ENCODE results near the gene SGCG. TPM values are rescaled to one million over a fixed set of nuclear protein-coding genes. Genes with fewer than 3 reads are reported as not detected.
"Not testable (repeated sequence)": the region's sequence is repeated elsewhere in the genome, so short reads cannot be mapped to it uniquely, and the experiment has no call there.

The SGCG gene
- total and polyA plus RNA-seq, 11 donors = 27.9 to 181 (median 119) TPM

DNA sequence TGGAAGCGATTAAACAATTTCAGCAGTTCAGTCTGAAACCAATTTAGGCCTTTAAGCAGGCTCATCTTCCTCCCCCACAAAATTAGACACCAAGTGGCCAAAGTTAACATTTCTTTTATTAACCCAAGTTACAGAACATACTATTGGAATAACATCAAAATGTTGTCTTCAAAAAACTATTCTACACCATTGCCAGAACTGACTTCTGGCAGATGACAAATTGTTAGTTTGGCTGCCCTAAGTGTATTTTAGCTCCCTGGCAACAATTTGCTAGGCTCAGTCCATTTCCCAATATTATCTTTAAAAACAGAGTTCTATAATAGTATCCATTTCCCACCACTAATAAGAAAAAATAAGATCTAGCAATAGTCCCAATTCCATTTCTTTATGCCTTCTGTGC is 107.8 kb downstream of the SGCG start:
- intact Hi-C loops (cut with DNase I) = no loop called here
- DNase-seq = no peak
- Histone ChIP-seq H3K4me3 (no peak overlapping the region), H3K27me3 (no peaks in the 10 kb centered on the region), H3K36me3 (no peaks in the 10 kb centered on the region), H3K9me3 (no peaks in the 10 kb centered on the region), H3K4me1 (peaks cover 0 to 20% (median 9%) of the 10 kb centered on the region in 12 donors), H3K27ac (peak overlapping the region in 10 of 12 donors; percentile 12 to 70 (median 50))
- peak in 2 of 4 donors; percentile 12 to 23 for ATAC-seq
- 88 to 92% (median 90%) methylated on average over 1 of the region's 1 CpG for WGBS, 4 donors
- TF ChIP-seq, protein P1, sequence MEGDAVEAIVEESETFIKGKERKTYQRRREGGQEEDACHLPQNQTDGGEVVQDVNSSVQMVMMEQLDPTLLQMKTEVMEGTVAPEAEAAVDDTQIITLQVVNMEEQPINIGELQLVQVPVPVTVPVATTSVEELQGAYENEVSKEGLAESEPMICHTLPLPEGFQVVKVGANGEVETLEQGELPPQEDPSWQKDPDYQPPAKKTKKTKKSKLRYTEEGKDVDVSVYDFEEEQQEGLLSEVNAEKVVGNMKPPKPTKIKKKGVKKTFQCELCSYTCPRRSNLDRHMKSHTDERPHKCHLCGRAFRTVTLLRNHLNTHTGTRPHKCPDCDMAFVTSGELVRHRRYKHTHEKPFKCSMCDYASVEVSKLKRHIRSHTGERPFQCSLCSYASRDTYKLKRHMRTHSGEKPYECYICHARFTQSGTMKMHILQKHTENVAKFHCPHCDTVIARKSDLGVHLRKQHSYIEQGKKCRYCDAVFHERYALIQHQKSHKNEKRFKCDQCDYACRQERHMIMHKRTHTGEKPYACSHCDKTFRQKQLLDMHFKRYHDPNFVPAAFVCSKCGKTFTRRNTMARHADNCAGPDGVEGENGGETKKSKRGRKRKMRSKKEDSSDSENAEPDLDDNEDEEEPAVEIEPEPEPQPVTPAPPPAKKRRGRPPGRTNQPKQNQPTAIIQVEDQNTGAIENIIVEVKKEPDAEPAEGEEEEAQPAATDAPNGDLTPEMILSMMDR (IDR thresholded peaks at IDR 0.05) = peak in 1 of 12 donors; percentile 7
- TF ChIP-seq POLR2A (IDR thresholded peaks at IDR 0.05) = no peak

DNA sequence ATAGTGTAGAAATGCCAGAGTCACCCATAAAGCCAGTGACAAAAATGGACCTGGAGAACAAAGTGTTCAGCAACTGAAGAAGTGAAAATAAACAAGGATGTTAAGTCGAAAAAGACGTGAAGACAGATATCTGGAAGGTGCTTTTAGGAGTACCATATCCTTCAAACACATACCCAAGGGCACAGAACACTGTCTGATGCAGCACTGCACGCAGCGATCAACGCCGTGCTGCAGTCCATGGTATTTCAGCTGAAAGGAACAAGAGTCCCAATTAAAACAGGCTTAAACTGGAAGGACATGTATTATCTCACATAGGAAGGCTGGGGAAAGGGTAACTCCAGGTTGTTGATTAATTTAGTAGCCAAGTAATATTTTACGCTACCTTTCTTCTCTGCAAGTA is 108.2 kb downstream of the SGCG start:
- peak; percentile 76 to 83 (median 79) for ATAC-seq
- intact Hi-C loops (cut with DNase I) = no loop called here
- TF ChIP-seq, protein P1 (IDR thresholded peaks at IDR 0.05) = no peak
- no peak for TF ChIP-seq POLR2A (IDR thresholded peaks at IDR 0.05)
- no peaks in the 10 kb centered on the region for H3K9me3 ChIP-seq
- peaks cover 0 to 20% (median 9%) of the 10 kb centered on the region in 12 donors for H3K4me1 ChIP-seq
- DNase-seq = no peak
- no peaks in the 10 kb centered on the region for H3K36me3 ChIP-seq
- peak overlapping the region in 10 of 12 donors; percentile 12 to 70 (median 50) for H3K27ac ChIP-seq
- H3K27me3 ChIP-seq = no peaks in the 10 kb centered on the region
- H3K4me3 ChIP-seq = no peak overlapping the region
- 34 to 54% (median 43%) methylated on average over 7 of the region's 7 CpGs for WGBS, 4 donors

DNA sequence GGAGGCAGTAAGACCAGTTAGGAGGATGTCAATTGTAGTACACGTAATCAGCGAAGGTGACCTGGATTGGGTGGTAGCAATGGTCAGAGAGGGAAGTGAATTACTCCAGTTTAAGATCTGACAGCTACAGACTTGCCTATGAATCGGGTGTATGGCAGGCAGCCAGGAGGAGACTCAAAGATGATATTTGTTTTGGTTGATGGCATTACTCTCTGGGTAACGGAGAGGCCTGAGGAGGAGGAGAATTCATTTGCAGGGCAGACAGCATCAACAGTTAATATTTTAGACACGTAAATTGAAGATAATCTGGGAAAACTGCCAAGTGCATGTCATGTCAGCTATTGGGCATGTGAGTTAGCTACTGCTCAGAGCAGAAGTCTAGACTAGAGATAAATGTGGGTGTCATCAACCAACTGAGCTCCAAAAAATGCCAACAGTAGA is 109.2 kb downstream of the SGCG start:
- intact Hi-C loops (cut with DNase I) = loop anchor here in 1 of 10 donors (5.0 kb wide), 1 partner anchor 108 kb away; the partner anchor contains the start of gene SGCG
- Histone ChIP-seq H3K4me3 (no peak overlapping the region), H3K4me1 (peaks cover 0 to 20% (median 9%) of the 10 kb centered on the region in 12 donors), H3K9me3 (no peaks in the 10 kb centered on the region), H3K36me3 (no peaks in the 10 kb centered on the region), H3K27me3 (no peaks in the 10 kb centered on the region), H3K27ac (peak overlapping the region in 10 of 12 donors; percentile 12 to 70 (median 46))
- ATAC-seq (peak; percentile 51 to 94 (median 86)), DNase-seq (peak in 3 of 5 donors; percentile 29 to 58 (median 32))
- TF ChIP-seq POLR2A (IDR thresholded peaks at IDR 0.05) = no peak
- TF ChIP-seq, protein P1 (IDR thresholded peaks at IDR 0.05) = no peak
- WGBS, 4 donors = 32 to 39% (median 35%) methylated on average over 5 of the region's 5 CpGs

DNA sequence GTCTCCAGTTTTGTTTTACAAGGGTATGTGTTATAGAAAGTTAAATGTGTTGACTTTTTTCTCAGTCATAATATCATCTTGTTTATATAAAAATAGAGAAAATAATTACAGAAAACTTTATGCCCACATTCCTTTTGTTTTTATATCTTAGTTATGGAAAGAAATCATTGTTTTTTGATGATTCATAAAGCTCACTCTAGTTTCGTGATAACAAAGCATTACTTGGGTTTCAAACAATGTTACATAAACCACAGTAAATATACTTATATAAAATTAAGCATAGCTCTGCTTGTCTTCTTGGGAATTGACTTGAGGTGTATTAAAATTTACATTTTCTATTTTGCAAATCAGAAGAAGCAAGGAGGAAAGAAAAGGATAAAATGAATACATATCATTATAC is 111.8 kb downstream of the SGCG start:
- DNase-seq (no peak), ATAC-seq (no peak)
- no peak overlapping the region for H3K27ac ChIP-seq
- TF ChIP-seq POLR2A (IDR thresholded peaks at IDR 0.05) = no peak
- TF ChIP-seq, protein P1 (IDR thresholded peaks at IDR 0.05) = no peak
- H3K9me3 ChIP-seq = no peaks in the 10 kb centered on the region
- 76 to 86% (median 80%) methylated on average over 1 of the region's 1 CpG for WGBS, 4 donors
- peaks cover 0 to 20% (median 9%) of the 10 kb centered on the region in 12 donors for H3K4me1 ChIP-seq
- intact Hi-C loops (cut with DNase I) = loop anchor here in 1 of 10 donors (5.0 kb wide), 1 partner anchor 110 kb away; the partner anchor contains the start of gene SGCG
- H3K4me3 ChIP-seq = no peak overlapping the region
- H3K27me3 ChIP-seq = no peaks in the 10 kb centered on the region
- H3K36me3 ChIP-seq = peaks cover 0 to 17% (median 0%) of the 10 kb centered on the region in 9 donors

DNA sequence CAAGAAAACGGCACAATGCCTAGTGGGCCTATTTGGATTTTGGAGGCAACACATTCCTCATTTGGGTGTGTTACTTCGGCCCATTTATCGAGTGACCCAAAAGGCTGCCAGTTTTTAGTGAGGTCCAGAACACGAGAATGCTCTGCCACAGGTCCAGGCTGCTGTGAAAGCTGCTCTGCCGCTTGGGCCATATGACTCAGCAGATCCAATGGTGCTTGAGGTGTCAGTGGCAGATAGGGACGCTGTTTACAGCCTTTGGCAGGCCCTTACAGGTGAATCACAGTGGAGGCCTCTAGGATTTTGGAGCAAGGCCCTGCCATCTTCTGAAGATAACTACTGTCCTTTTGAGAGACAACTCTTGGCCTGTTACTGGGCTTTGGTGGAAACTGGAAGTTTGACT is 134.1 kb downstream of the SGCG start:
- 78 to 92% (median 90%) methylated on average over 6 of the region's 6 CpGs for WGBS, 4 donors
- ATAC-seq; intact Hi-C loops (cut with DNase I); H3K27me3 ChIP-seq; H3K27ac ChIP-seq; H3K4me1 ChIP-seq; H3K9me3 ChIP-seq; H3K36me3 ChIP-seq; H3K4me3 ChIP-seq: not testable (repeated sequence)
- DNase-seq = peak in 1 of 5 donors; percentile 10
